MM.1S (cell line): ENCODE results near the gene KRT38.

Source experiments
- DNase-seq: peaks from one replicate; pipeline ENCODE4 v3.0.0-alpha.2; 2015
- H2AFZ ChIP-seq: fragments of 300-600 bp; sonication (generic); 2 replicates; pipeline ENCODE4 v1.6.0; 2016; ENCODE audit warnings: antibody characterized with exemption, low read length
- H3F3A ChIP-seq: fragments of 300-600 bp; sonication (generic); 2 replicates; pipeline ENCODE4 v1.6.1; 2016; ENCODE audit warnings: mild to moderate bottlenecking, antibody characterized with exemption, low read length, moderate library complexity, mixed read lengths; ENCODE audit not compliant: insufficient read depth
- H3K27ac ChIP-seq: fragments of 300-600 bp; sonication (generic); 2 replicates; pipeline ENCODE4 v1.5.1; 2016; ENCODE audit warnings: mild to moderate bottlenecking, low read length
- H3K27me3 ChIP-seq: fragments of 300-600 bp; sonication (generic); replicated peaks from 2 replicates; pipeline ENCODE4 v1.6.0; 2016; ENCODE audit warnings: low read length; ENCODE audit not compliant: insufficient read depth
- H3K36me3 ChIP-seq: fragments of 300-600 bp; sonication (generic); replicated peaks from 2 replicates; pipeline ENCODE4 v1.6.1; 2016; ENCODE audit warnings: mild to moderate bottlenecking, low read length, mixed read lengths; ENCODE audit not compliant: insufficient read depth
- H3K4me1 ChIP-seq: fragments of 300-600 bp; sonication (generic); 2 replicates; pipeline ENCODE4 v1.6.1; 2016; ENCODE audit warnings: low read length, mixed read lengths
- H3K4me2 ChIP-seq: fragments of 300-600 bp; sonication (generic); 2 replicates; pipeline ENCODE4 v1.6.0; 2016; ENCODE audit warnings: low read depth, low read length
- H3K4me3 ChIP-seq: fragments of 300-600 bp; sonication (generic); 2 replicates; pipeline ENCODE4 v1.5.1; 2016; ENCODE audit warnings: low read length, mixed read lengths
- H3K79me2 ChIP-seq: fragments of 300-600 bp; sonication (generic); 2 replicates; pipeline ENCODE4 v1.6.1; 2016; ENCODE audit warnings: mixed run types, low read length, mixed read lengths
- H3K9ac ChIP-seq: fragments of 300-600 bp; sonication (generic); 2 replicates; pipeline ENCODE4 v1.6.1; 2016; ENCODE audit warnings: low read length, mixed read lengths
- H3K9me2 ChIP-seq: fragments of 300-600 bp; sonication (generic); replicated peaks from 2 replicates; pipeline ENCODE4 v1.6.1; 2016; ENCODE audit warnings: mild to moderate bottlenecking, low read length, mixed read lengths; ENCODE audit not compliant: insufficient read depth
- H3K9me3 ChIP-seq: fragments of 300-600 bp; sonication (generic); replicated peaks from 2 replicates; pipeline ENCODE4 v1.6.1; 2016; ENCODE audit warnings: mild to moderate bottlenecking, low read length, mixed read lengths; ENCODE audit not compliant: insufficient read depth
- H4K20me1 ChIP-seq: fragments of 300-600 bp; sonication (generic); 2 replicates; pipeline ENCODE4 v1.6.1; 2016; ENCODE audit warnings: mild to moderate bottlenecking, low read length, moderate library complexity, mixed read lengths; ENCODE audit not compliant: insufficient read depth
- CTCF ChIP-seq: fragments of 300-600 bp; sonication (generic); IDR thresholded peaks from 2 replicates; pipeline ENCODE4 v1.5.1; 2016; ENCODE audit warnings: antibody characterized with exemption, low read length, mixed read lengths
- EZH2 ChIP-seq: fragments of 300-600 bp; sonication (generic); optimal IDR thresholded peaks from 2 replicates; pipeline ENCODE3; 2017; ENCODE audit warnings: low read depth, mild to moderate bottlenecking, antibody characterized with exemption, low read length, mixed read lengths
- EZH2phosphoT487 ChIP-seq: fragments of 300-600 bp; sonication (generic); IDR thresholded peaks from 2 replicates; pipeline ENCODE4 v1.6.1; 2018; ENCODE audit warnings: antibody characterized with exemption, low read length

Gene KRT38

DNA sequence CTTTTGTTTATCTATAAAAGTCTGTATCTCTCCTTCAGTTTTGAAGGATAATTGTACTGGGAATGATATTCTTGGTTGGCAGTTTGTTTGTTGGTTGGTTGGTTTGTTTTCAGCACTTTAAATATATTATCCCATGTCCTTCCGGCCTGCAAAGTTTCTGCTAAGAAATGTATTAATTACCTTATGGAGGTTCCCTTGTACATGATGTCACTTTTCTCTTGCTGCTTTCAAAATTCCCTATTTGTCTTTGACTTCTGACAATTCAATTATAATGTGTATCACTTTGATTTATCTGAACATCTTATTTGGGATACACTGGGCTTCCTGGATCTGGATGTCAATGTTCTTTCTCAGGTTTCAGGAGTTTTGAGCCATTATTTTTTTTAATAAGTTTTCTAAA lies 54.6 kb downstream of the KRT38 start:
- Histone ChIP-seq H2AFZ (no peak overlapping the region), H3K4me3 (no peak overlapping the region), H3K4me2 (no peak overlapping the region), H3F3A (no peaks in the 10 kb centered on the region), H3K79me2 (no peaks in the 10 kb centered on the region), H3K36me3 (no peaks in the 10 kb centered on the region), H3K27me3 (no peaks in the 10 kb centered on the region), H3K9ac (no peak overlapping the region), H3K27ac (no peak overlapping the region), H3K9me2 (no peaks in the 10 kb centered on the region), H3K4me1 (no peaks in the 10 kb centered on the region), H4K20me1 (no peaks in the 10 kb centered on the region), H3K9me3 (no peaks in the 10 kb centered on the region)
- TF ChIP-seq EZH2 (no peak), CTCF (no peak), EZH2phosphoT487 (no peak)
- DNase-seq, result no peak
